SK-N-SH treated with all-trans-retinoic acid at 6 μM for 48 hours (cell line): ENCODE results near the gene PRRC1.

ENCODE experiments used
- ARNTL ChIP-seq: fragments of 450-650 bp; formaldehyde crosslinking; IDR thresholded peaks from 2 replicates; pipeline ENCODE4 v1.5.0; 2020; ENCODE audit warnings: low read depth, mild to moderate bottlenecking, moderate library complexity, borderline replicate concordance
- BACH2 ChIP-seq: fragments of 250-450 bp; sonication (Bioruptor Pico); IDR thresholded peaks from 2 replicates; pipeline ENCODE4 v1.9.0; 2021; ENCODE audit warnings: mild to moderate bottlenecking, borderline replicate concordance
- CSRNP3 ChIP-seq: fragments of 250-450 bp; sonication (Bioruptor Pico); IDR thresholded peaks from 2 replicates; pipeline ENCODE4 v1.5.1; 2021; ENCODE audit warnings: mild to moderate bottlenecking, moderate library complexity
- GLIS3 ChIP-seq: fragments of 250-450 bp; sonication (Bioruptor Pico); IDR thresholded peaks from 2 replicates; pipeline ENCODE4 v1.5.0; 2020; ENCODE audit warnings: mild to moderate bottlenecking, moderate library complexity
- ISL1 ChIP-seq: fragments of 250-450 bp; sonication (Bioruptor Pico); IDR thresholded peaks from 2 replicates; pipeline ENCODE4 v2.1.2; 2022; ENCODE audit warnings: mild to moderate bottlenecking, moderate library complexity

- no peak for TF ChIP-seq BACH2 (CRISPR knock-in tag)
- TF ChIP-seq ISL1 (CRISPR knock-in tag) = no peak
- no peak for TF ChIP-seq GLIS3
- TF ChIP-seq ARNTL = no peak
- no peak for TF ChIP-seq CSRNP3
Observed at GRCh38 chr5:127556609-127557334, 39.3 kb downstream of the PRRC1 start.
